Measurements from ENCODE around the gene MCTP2.

DNA sequence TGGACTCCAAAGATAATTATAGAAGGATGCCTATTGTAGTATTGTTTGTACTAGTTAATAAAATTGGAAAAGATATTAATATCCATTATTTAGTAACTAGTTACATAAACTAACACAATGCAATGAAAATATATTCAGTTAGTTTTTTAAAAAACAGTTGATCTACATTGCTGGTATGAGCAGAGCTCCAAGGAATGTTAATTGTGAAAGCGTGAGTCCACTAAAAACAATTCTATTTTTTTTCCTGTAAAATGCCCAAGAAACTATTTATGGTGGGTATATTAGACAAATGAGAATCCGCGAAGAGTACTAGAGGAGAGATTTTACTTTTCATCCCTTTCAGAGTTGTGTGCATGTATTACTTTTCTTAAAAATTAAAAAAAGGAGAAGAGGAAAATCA lies 104.3 kb downstream of the MCTP2 start:
- TF ChIP-seq POLR2A (IDR thresholded peaks at IDR 0.05; ENCODE audit: low read length) (no peak), GATA1 (IDR thresholded peaks at IDR 0.05; ENCODE audit: low read depth, low read length) (no peak)
